VCaP (cell line): Measurements from ENCODE around the gene MIS18BP1.

Source experiments
- H3K27ac ChIP-seq: fragments of 450-650 bp; 2 replicates; pipeline ENCODE4 v1.5.1; 2017
- CTCF ChIP-seq: fragments of 450-650 bp; conservative IDR thresholded peaks from 2 replicates; pipeline ENCODE4 v1.5.1; 2017; ENCODE audit warnings: mild to moderate bottlenecking, moderate library complexity

MIS18BP1 gene

GRCh38 chr14:45210159-45210558, 42.8 kb downstream of the MIS18BP1 start:
- TF ChIP-seq CTCF = no peak
- H3K27ac ChIP-seq = no peak overlapping the region

- no peak overlapping the region for H3K27ac ChIP-seq
- TF ChIP-seq CTCF = no peak
Observed at GRCh38 chr14:45204241-45204640, 48.8 kb downstream of the MIS18BP1 start.

- peak; percentile 56 for TF ChIP-seq CTCF
- no peak overlapping the region for H3K27ac ChIP-seq
Observed at GRCh38 chr14:45201905-45202304, 51.1 kb downstream of the MIS18BP1 start.

GRCh38 chr14:45199230-45199629, 53.8 kb downstream of the MIS18BP1 start:
- no peak overlapping the region for H3K27ac ChIP-seq
- TF ChIP-seq CTCF = no peak

GRCh38 chr14:45198551-45198950, 54.5 kb downstream of the MIS18BP1 start:
- no peak overlapping the region for H3K27ac ChIP-seq

GRCh38 chr14:45194964-45195363, 58.0 kb downstream of the MIS18BP1 start:
- no peak for TF ChIP-seq CTCF
- H3K27ac ChIP-seq = peak overlapping the region; percentile 53

More at GRCh38 chr14:45198551-45198950, 54.5 kb downstream of the MIS18BP1 start:
- TF ChIP-seq CTCF = no peak

- TF ChIP-seq CTCF = no peak
- H3K27ac ChIP-seq = no peak overlapping the region
Observed at GRCh38 chr14:45185100-45185814, 67.7 kb downstream of the MIS18BP1 start.
